GM21423 (cell line): ENCODE results near the gene SSBP2.
"Not testable (repeated sequence)": the region's sequence is repeated elsewhere in the genome, so short reads cannot be mapped to it uniquely, and the experiment has no call there.

Experiments
- ATAC-seq: cut with Tn5 transposase; IDR thresholded peaks from one replicate; pipeline ENCODE4 v1.9.1; 2021; ENCODE audit warnings: mild to moderate bottlenecking, moderate library complexity; ENCODE audit not compliant: unreplicated experiment

SSBP2 gene

GRCh38 chr5:81473395-81473794, 277.5 kb downstream of the SSBP2 start:
- not testable (repeated sequence) for ATAC-seq

GRCh38 chr5:81469676-81470075, 281.2 kb downstream of the SSBP2 start:
- ATAC-seq: no peak

GRCh38 chr5:81450940-81451339, 300.0 kb downstream of the SSBP2 start:
- ATAC-seq: no peak

DNA sequence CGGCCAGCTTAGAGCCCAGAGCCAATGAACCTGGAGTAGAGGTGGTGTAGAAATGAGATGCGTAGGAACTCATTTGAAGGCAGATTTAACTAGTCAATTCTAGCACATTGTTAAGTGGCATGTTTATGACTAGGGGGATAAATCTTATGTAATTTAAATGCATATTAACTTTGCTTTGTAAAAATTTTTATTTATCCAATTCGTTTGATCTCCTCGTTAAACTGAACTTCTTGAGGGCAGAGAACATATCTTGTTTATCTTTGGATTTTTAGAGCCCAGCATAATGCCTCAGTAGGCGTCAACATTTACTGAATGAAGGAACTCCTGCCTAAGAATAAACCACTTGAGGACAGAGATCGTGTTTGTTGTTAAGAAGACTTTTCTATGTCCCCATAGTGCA, 315.9 kb downstream of the SSBP2 start:
- no peak for ATAC-seq

DNA sequence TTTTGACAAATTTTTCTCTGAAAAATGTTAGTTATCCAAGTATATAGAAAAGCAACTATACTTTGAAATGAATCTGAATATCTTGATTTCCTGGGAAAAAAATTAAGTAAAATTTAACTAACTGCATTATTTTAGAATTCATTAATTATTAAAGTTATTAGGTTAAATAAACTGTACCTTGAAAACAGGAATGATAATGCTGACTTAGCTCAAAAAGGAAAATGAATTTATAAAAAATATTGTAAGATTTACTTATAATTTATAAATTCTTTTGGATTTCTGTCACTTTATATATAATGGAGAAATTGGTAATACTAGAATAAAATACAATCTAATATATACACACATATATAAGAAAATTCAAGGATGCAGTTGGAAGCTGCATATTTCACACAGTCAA, 320.9 kb downstream of the SSBP2 start:
- ATAC-seq: no peak

DNA sequence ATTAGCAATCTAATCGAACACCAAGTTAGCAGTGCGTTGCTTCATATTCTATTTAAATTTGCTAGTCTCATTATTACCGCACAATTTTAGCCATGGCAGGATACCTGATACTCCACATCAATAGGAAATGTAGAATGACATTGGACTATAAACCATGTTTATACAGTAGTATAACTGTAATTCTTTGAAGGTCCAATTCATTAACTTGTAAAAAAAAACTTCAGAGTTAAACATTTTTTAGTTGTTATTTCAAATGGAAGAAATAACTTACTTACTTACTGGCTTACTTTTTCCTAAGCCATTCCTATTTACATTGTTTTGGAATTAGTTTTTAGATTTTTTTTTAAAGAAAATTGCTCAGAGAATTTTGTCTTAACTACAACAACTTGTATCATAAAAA, 321.5 kb downstream of the SSBP2 start:
- no peak for ATAC-seq

DNA sequence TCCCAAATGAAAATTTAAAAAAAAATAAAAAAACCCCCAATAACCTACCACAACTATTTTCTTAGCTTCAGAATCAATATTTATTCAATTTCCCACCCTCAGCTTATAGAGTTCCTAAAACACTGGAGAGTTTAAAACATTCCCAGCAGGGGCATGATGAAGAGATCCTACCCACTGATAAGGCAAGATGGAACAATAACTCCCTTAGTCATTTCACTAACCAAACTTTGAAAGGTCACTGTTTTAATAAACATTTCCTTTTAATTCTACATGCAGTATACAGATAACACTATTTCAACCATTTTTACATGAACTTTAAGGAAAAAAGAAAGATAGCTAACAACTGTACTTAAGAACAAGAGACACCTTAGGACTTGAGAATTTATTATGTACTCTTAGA, 322.0 kb downstream of the SSBP2 start:
- ATAC-seq: no peak

DNA sequence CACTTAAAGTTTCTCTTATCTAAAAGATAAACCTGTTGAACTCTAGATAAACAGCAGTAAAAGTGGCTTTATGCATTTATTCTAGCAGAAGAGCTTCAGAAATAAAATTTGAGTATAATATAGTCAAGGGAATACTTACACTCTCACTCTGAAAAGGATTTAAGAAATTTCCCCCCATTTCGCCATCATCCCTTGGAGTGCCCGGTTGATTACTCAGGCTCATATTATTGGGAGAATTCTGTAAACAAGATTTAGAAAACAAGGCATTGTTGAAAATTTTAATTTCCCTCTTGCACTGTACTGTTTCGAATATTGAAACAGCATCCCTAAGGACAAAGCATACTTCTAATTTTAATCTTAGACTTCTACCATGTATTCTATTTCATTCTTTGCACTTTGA, 322.5 kb downstream of the SSBP2 start:
- ATAC-seq: no peak

GRCh38 chr5:81427566-81427965, 323.3 kb downstream of the SSBP2 start:
- ATAC-seq: no peak

DNA sequence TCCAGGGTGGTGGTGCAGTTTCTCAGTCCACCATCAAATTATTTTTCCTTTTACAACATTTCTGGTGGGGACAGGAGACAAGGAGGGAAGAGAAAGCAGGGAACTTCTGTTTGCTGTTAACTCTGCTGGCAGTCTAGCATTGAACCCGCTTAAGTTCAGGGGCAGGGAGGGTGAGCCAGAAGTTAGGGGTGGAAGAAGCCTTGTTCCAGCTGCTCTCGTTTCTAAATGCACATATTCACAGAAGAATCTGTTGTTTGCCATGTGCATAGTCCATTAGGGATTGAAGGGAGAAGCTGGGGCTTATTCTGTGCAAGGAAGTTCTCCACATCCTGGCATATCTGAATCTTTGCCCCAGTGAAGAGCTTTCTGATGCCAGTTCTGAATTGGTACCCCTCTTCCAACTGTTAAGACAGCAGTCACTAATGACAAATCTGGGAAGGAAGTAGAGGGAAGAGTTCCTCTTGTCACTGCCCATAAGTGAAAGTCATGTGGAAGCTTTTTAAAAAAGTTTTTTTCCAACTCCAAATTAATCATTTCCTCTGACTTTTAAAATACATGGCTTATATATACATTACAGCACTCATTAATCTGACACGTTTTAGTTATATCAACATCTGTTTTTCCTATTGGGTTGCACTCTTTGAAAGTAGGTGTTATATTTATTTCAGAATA, 324.4 kb downstream of the SSBP2 start:
- ATAC-seq: no peak

- no peak for ATAC-seq
These were observed 325.3 kb downstream of the SSBP2 start for GRCh38 chr5:81425569-81425968.

DNA sequence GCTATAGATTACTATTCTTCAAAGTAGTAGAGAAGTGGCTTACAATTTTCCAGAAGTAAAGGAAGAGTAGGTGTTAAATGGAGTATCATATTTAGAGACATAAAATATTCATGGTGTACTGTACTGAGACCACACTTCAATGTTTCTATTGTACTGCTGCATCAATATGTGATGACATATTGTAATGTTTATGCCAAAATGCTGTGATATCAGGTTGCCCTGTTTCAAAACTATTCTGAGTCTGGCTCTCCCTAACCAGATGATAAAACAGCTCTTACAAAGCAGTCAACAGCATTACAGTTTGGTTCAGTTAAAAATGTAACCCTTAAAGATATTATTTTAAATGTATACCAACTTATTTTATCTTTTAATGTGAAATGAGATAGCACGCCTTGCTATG, 326.2 kb downstream of the SSBP2 start:
- ATAC-seq: no peak

- ATAC-seq: no peak
These were observed 328.2 kb downstream of the SSBP2 start for GRCh38 chr5:81422671-81423070.

- ATAC-seq: peak; percentile 66
These were observed 330.7 kb downstream of the SSBP2 start for GRCh38 chr5:81420039-81420667.

DNA sequence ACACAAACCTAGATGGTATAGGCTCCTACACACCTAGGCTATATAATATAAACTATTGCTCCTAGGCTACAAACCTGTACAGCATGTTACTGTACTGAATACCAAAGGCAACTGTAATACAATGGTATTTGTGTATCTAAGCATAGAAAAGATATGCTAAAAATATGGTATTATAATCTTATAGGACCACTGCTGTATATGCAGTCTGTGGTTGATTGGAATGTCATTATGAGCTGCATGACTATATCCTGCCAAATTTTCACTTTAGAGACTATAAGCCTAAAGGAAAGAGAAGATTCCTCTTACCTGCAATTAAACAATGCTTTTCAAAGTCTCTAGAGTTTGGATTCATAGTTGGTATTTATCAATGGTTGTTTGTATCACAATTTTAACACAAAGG, 332.3 kb downstream of the SSBP2 start:
- no peak for ATAC-seq

GRCh38 chr5:81417052-81417451, 333.8 kb downstream of the SSBP2 start:
- ATAC-seq: no peak

GRCh38 chr5:81409896-81410295, 341.0 kb downstream of the SSBP2 start:
- no peak for ATAC-seq

- ATAC-seq: no peak
These were observed 341.5 kb downstream of the SSBP2 start for GRCh38 chr5:81409361-81409760.

- ATAC-seq: no peak
These were observed 342.4 kb downstream of the SSBP2 start for GRCh38 chr5:81408496-81408895.

DNA sequence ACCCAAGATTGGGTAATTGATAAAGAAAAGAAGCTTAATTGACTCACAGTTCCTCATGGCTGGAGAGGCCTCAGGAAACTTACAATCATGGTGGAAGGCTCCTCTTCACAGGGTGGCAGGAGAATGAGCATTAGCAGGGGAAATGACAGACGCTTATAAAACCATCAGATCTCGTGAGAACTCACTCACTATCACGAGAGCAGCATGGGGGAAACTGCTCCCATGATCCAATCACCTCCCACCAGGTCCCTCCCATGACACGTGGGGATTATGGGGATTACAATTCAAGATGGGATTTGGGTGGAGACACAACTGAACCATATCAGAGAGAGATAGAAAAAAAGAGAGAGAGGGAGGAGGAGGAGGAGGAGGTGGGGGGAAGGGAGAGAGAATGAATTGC, 343.1 kb downstream of the SSBP2 start:
- ATAC-seq: not testable (repeated sequence)

DNA sequence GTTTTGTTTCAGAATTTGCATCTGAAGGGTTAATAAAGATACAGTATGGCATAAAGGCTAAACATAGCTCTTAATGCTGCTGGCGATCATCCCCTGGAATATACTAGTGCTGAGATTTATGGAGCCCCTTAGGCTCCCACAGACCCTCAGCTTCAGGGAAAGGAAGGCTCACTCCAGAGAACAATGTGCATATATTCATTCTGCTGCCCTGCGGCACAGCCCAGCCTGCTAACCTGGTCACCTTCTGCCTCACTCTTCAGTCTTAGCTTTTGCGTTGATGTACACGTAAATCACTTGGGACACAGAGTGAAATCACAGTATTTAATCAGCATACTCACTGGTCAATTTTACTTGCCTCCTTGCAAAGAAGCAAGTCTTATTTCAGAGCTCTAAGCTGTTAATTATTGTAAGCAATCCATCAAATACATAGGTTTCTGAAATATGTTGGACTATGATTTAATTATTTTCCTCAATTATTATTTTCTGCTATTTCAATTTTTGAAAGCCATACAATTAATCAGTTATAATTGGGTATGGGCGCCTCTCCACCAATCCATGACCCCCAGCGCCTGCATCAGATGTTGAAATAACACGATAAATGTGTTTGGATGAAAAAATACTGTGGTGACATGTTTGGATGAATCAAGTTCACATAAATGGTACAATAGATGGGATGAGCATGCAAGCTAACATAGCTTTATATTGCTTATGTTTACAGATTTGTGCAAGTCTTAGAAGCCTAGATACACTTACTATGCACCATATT, 345.6 kb downstream of the SSBP2 start:
- ATAC-seq: no peak
